Measurements from ENCODE around the gene COL9A1.
A peak's percentile ranks its signal among the peaks of the same experiment; 100 is the strongest.

COL9A1 gene

GRCh38 chr6:70310063-70310694 lies 7.3 kb upstream of the COL9A1 start:
- peak; percentile 59 to 79 for DNase-seq
- TF ChIP-seq POLR2A (IDR thresholded peaks at IDR 0.05; ENCODE audit: low read length), result no peak
- TF ChIP-seq GATA1 (IDR thresholded peaks at IDR 0.05; ENCODE audit: low read depth, low read length), result no peak

GRCh38 chr6:70309243-70309642 lies 6.4 kb upstream of the COL9A1 start:
- TF ChIP-seq GATA1 (IDR thresholded peaks at IDR 0.05; ENCODE audit: low read depth, low read length), result no peak
- no peak for TF ChIP-seq POLR2A (IDR thresholded peaks at IDR 0.05; ENCODE audit: low read length)
- no peak for DNase-seq

GRCh38 chr6:70308142-70308541 lies 5.3 kb upstream of the COL9A1 start:
- DNase-seq, result peak; percentile 5 to 49

- DNase-seq, result peak; percentile 5 to 59
- TF ChIP-seq POLR2A (IDR thresholded peaks at IDR 0.05; ENCODE audit: low read length), result no peak
- TF ChIP-seq GATA1 (IDR thresholded peaks at IDR 0.05; ENCODE audit: low read depth, low read length), result no peak
Measured at GRCh38 chr6:70307008-70307407, 4.1 kb upstream of the COL9A1 start.

GRCh38 chr6:70304616-70305015 lies 1.7 kb upstream of the COL9A1 start:
- no peak for DNase-seq
- no peak for TF ChIP-seq POLR2A (IDR thresholded peaks at IDR 0.05; ENCODE audit: low read length)
- TF ChIP-seq GATA1 (IDR thresholded peaks at IDR 0.05; ENCODE audit: low read depth, low read length), result no peak

- peak; percentile 4 to 5 for DNase-seq
Measured at GRCh38 chr6:70299456-70299855, 3.4 kb downstream of the COL9A1 start.

GRCh38 chr6:70298068-70298467 lies 4.8 kb downstream of the COL9A1 start:
- DNase-seq, result no peak
- no peak for TF ChIP-seq POLR2A (IDR thresholded peaks at IDR 0.05; ENCODE audit: low read length)
- TF ChIP-seq GATA1 (IDR thresholded peaks at IDR 0.05; ENCODE audit: low read depth, low read length), result no peak

More at GRCh38 chr6:70299456-70299855, 3.4 kb downstream of the COL9A1 start:
- TF ChIP-seq POLR2A (IDR thresholded peaks at IDR 0.05; ENCODE audit: low read length), result no peak

- DNase-seq, result no peak
- TF ChIP-seq POLR2A (IDR thresholded peaks at IDR 0.05; ENCODE audit: low read length) (no peak), GATA1 (IDR thresholded peaks at IDR 0.05; ENCODE audit: low read depth, low read length) (no peak)
Measured at GRCh38 chr6:70292193-70292592, 10.7 kb downstream of the COL9A1 start.

GRCh38 chr6:70289299-70289698 lies 13.6 kb downstream of the COL9A1 start:
- no peak for TF ChIP-seq GATA1 (IDR thresholded peaks at IDR 0.05; ENCODE audit: low read depth, low read length)
- peak in 1 of 2 experiments; percentile 4 for DNase-seq

- no peak for DNase-seq
- TF ChIP-seq POLR2A (IDR thresholded peaks at IDR 0.05; ENCODE audit: low read length) (no peak), GATA1 (IDR thresholded peaks at IDR 0.05; ENCODE audit: low read depth, low read length) (no peak)
Measured at GRCh38 chr6:70286905-70287304, 16.0 kb downstream of the COL9A1 start.

GRCh38 chr6:70285201-70285600 lies 17.7 kb downstream of the COL9A1 start:
- no peak for DNase-seq
- TF ChIP-seq GATA1 (IDR thresholded peaks at IDR 0.05; ENCODE audit: low read depth, low read length) (no peak), POLR2A (IDR thresholded peaks at IDR 0.05; ENCODE audit: low read length) (no peak)

GRCh38 chr6:70282919-70283461 lies 19.9 kb downstream of the COL9A1 start:
- DNase-seq, result no peak
- TF ChIP-seq GATA1 (IDR thresholded peaks at IDR 0.05; ENCODE audit: low read depth, low read length) (no peak), POLR2A (IDR thresholded peaks at IDR 0.05; ENCODE audit: low read length) (no peak)

GRCh38 chr6:70282312-70282918 lies 20.5 kb downstream of the COL9A1 start:
- peak in 1 of 2 experiments; percentile 25 for DNase-seq
- TF ChIP-seq POLR2A (IDR thresholded peaks at IDR 0.05; ENCODE audit: low read length), result no peak

GRCh38 chr6:70281923-70282311 lies 21.0 kb downstream of the COL9A1 start:
- TF ChIP-seq POLR2A (IDR thresholded peaks at IDR 0.05; ENCODE audit: low read length) (no peak), GATA1 (IDR thresholded peaks at IDR 0.05; ENCODE audit: low read depth, low read length) (no peak)
- peak; percentile 35 to 52 for DNase-seq

- TF ChIP-seq GATA1 (IDR thresholded peaks at IDR 0.05; ENCODE audit: low read depth, low read length), result no peak
- TF ChIP-seq POLR2A (IDR thresholded peaks at IDR 0.05; ENCODE audit: low read length), result no peak
- no peak for DNase-seq
Measured at GRCh38 chr6:70280400-70280853, 22.5 kb downstream of the COL9A1 start.
